Stomach (tissue), 4 donors: ENCODE data around the gene MAGIX.

Source experiments
- POLR2A ChIP-seq, 4 donors: fragments of 450-650 bp; IDR thresholded peaks; one replicate each; pipeline ENCODE4 v1.6.1; 2016; ENCODE audit warnings: antibody characterized with exemption in 4 of 4, control low read depth in 2 of 4, mild to moderate bottlenecking in 1 of 4, moderate library complexity in 1 of 4
- POLR2AphosphoS5 ChIP-seq, 3 donors: sonication (generic); formaldehyde crosslinking; IDR thresholded peaks; one replicate each; pipeline ENCODE4 v1.6.1; 2016; ENCODE audit warnings: antibody characterized with exemption in 3 of 3
- TF ChIP-seq, protein P1 (sequence below), 7 experiments: fragments of 450-650 bp in 4 of 7; fragments of 200-600 bp in 3 of 7; sonication (generic) in 3 of 7; IDR thresholded peaks; one replicate each; pipeline ENCODE4 v1.5.1; 2016 to 2019; ENCODE audit warnings: antibody characterized with exemption in 7 of 7, control low read depth in 2 of 7, mild to moderate bottlenecking in 1 of 7

DNA sequence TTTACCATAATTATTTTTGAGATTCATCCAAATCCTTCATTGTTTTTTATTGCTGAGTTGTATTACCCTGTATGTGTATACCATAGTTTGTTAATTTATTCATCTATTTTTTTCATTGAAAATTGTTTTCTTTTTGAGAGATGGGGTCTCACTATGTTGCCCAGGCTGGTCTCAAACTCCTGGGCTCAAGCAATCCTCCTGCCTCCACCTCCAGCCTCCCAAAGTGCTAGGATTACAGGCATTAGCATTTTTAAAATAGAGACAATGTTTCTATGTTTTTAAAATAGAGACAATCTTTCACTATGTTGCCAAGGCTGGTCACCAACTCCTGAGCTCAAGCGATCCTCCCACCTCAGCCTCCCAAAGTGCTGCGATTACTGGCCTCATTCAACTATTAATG, 1.6 kb upstream of the MAGIX start:
- TF ChIP-seq, protein P1, sequence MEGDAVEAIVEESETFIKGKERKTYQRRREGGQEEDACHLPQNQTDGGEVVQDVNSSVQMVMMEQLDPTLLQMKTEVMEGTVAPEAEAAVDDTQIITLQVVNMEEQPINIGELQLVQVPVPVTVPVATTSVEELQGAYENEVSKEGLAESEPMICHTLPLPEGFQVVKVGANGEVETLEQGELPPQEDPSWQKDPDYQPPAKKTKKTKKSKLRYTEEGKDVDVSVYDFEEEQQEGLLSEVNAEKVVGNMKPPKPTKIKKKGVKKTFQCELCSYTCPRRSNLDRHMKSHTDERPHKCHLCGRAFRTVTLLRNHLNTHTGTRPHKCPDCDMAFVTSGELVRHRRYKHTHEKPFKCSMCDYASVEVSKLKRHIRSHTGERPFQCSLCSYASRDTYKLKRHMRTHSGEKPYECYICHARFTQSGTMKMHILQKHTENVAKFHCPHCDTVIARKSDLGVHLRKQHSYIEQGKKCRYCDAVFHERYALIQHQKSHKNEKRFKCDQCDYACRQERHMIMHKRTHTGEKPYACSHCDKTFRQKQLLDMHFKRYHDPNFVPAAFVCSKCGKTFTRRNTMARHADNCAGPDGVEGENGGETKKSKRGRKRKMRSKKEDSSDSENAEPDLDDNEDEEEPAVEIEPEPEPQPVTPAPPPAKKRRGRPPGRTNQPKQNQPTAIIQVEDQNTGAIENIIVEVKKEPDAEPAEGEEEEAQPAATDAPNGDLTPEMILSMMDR (IDR thresholded peaks at IDR 0.05) = no peak
- no peak for TF ChIP-seq POLR2AphosphoS5 (IDR thresholded peaks at IDR 0.05)
- TF ChIP-seq POLR2A (IDR thresholded peaks at IDR 0.05) = no peak
